Right lobe of liver (tissue), 4 donors: ENCODE measurements around the gene PIGBOS1.

Source experiments
- CTCF ChIP-seq, 4 donors: fragments of 200-600 bp in 3 of 4; fragments of 450-650 bp in 1 of 4; IDR thresholded peaks; one replicate each; pipeline versions ENCODE4 v1.5.1 to v1.8.0; 2016 to 2022; ENCODE audit warnings: antibody characterized with exemption in 4 of 4, mild to moderate bottlenecking in 2 of 4
- POLR2A ChIP-seq: fragments of 450-650 bp; IDR thresholded peaks from one replicate; pipeline ENCODE4 v1.6.1; 2017; ENCODE audit warnings: antibody characterized with exemption, mild to moderate bottlenecking
- donor health status: DM: no; HTN: no; CAD: no.
- donor health status: DM: no; HTN: no; CAD: no.
- donor health status: DM: no; HTN: yes; CAD: no.

DNA sequence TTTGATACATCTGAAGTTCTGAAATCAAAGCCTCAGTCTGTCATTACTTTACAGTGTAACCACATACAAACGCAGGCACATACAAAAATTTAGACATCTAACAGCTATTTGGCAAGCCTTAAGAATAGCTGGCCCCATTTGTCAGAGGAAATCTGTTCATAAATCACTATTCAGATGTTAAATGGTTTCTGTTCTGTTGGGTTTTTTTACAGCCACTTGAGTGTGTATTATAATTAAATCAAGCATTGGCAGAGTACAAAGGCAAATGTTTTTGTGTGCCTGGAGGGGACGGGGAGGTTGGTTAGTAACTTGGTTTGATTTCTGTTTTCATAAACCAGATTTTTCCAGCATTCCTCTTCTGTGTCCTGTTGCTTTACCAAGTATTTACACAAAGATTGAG lies 24.2 kb upstream of the PIGBOS1 start:
- TF ChIP-seq CTCF (IDR thresholded peaks at IDR 0.05) = no peak
- no peak for TF ChIP-seq POLR2A
